ENCODE results near the gene TLN1.

DNA sequence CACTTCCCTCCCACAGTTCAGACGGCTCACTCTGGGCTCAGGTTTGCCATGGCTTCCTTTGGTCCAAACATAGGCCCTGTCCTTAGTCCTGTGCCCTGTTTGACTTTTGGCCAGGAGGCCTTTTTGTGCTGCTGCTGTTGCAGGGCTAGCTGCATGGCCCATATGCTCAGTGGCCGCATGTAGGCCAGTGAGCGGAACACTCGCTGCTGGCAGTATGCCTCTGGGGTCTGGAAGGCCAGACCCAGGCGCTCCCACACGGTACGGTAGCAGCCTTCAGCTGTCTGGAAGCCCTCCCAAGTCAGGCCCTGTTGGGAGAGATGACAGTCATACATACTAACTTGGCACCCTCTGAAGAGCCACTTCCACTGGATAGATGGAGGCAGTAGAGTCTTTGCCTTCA is 5.1 kb upstream of the TLN1 start:
- TF ChIP-seq, protein P1, sequence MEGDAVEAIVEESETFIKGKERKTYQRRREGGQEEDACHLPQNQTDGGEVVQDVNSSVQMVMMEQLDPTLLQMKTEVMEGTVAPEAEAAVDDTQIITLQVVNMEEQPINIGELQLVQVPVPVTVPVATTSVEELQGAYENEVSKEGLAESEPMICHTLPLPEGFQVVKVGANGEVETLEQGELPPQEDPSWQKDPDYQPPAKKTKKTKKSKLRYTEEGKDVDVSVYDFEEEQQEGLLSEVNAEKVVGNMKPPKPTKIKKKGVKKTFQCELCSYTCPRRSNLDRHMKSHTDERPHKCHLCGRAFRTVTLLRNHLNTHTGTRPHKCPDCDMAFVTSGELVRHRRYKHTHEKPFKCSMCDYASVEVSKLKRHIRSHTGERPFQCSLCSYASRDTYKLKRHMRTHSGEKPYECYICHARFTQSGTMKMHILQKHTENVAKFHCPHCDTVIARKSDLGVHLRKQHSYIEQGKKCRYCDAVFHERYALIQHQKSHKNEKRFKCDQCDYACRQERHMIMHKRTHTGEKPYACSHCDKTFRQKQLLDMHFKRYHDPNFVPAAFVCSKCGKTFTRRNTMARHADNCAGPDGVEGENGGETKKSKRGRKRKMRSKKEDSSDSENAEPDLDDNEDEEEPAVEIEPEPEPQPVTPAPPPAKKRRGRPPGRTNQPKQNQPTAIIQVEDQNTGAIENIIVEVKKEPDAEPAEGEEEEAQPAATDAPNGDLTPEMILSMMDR (IDR thresholded peaks at IDR 0.05; ENCODE audit: low read length): no peak
- no peak for TF ChIP-seq EZH2 (IDR thresholded peaks at IDR 0.05; ENCODE audit: borderline replicate concordance, low read length)

All from OCI-LY1 (cell line).